GM12891 (cell line): ENCODE results near the gene PCSK1.
"Not testable (repeated sequence)": the region's sequence is repeated elsewhere in the genome, so short reads cannot be mapped to it uniquely, and the experiment has no call there.

Experiments used
- DNase-seq: peaks from one replicate; pipeline ENCODE4 v3.0.0; 2011; ENCODE audit warnings: low spot score; ENCODE audit not compliant: insufficient read length
- FAIRE-seq: peaks from 2 replicates; lab custom pipeline; 2011; peaks lifted over from hg19 to GRCh38; lab: Jason Lieb, UNC
- PAX5 ChIP-seq: IDR thresholded peaks from 2 replicates; pipeline ENCODE4 v1.6.1; 2011; ENCODE audit warnings: low read length, moderate library complexity, mild to moderate bottlenecking; ENCODE audit not compliant: insufficient read depth, severe bottlenecking
- POLR2A ChIP-seq: IDR thresholded peaks from 2 replicates; pipeline ENCODE4 v1.6.1; 2011; ENCODE audit warnings: low read depth, low read length, control low read depth
- POLR2AphosphoS5 ChIP-seq: IDR thresholded peaks from 2 replicates; pipeline ENCODE4 v1.6.1; 2011; ENCODE audit warnings: low read depth, low read length, control low read depth
- POU2F2 ChIP-seq: IDR thresholded peaks from 2 replicates; pipeline ENCODE4 v1.6.1; 2011; ENCODE audit warnings: low read depth, mild to moderate bottlenecking, control low read depth, low read length, moderate library complexity
- SPI1 ChIP-seq: IDR thresholded peaks from 2 replicates; pipeline ENCODE4 v1.6.1; 2011; ENCODE audit warnings: low read depth, low read length, control low read depth
- TAF1 ChIP-seq: IDR thresholded peaks from 2 replicates; pipeline ENCODE4 v1.6.1; 2011; ENCODE audit warnings: low read depth, low read length, control low read depth

The PCSK1 gene

GRCh38 chr5:96404191-96404867, 28.7 kb downstream of the PCSK1 start:
- FAIRE-seq: no peak
- DNase-seq: no peak

GRCh38 chr5:96402500-96402899, 30.5 kb downstream of the PCSK1 start:
- DNase-seq (no peak), FAIRE-seq (no peak)
- TF ChIP-seq POLR2A (no peak), SPI1 (no peak), POLR2AphosphoS5 (no peak), TAF1 (no peak), PAX5 (no peak), POU2F2 (no peak)

More at GRCh38 chr5:96404191-96404867, 28.7 kb downstream of the PCSK1 start:
- TF ChIP-seq POLR2AphosphoS5 (no peak), POU2F2 (no peak), PAX5 (no peak), TAF1 (no peak), SPI1 (no peak), POLR2A (no peak)

GRCh38 chr5:96396878-96397277, 36.2 kb downstream of the PCSK1 start:
- DNase-seq (no peak), FAIRE-seq (no peak)
- TF ChIP-seq TAF1 (no peak), POLR2A (no peak), POU2F2 (no peak), POLR2AphosphoS5 (no peak), SPI1 (no peak), PAX5 (no peak)

GRCh38 chr5:96395295-96395694, 37.8 kb downstream of the PCSK1 start:
- FAIRE-seq, DNase-seq: not testable (repeated sequence)

GRCh38 chr5:96391921-96392320, 41.1 kb downstream of the PCSK1 start:
- DNase-seq (no peak), FAIRE-seq (no peak)
- TF ChIP-seq POLR2A (no peak), SPI1 (no peak), POLR2AphosphoS5 (no peak), PAX5 (no peak), TAF1 (no peak), POU2F2 (no peak)

GRCh38 chr5:96388176-96388575, 44.9 kb downstream of the PCSK1 start:
- TF ChIP-seq POLR2AphosphoS5 (no peak), PAX5 (no peak), TAF1 (no peak), SPI1 (no peak), POLR2A (no peak), POU2F2 (no peak)
- no peak for DNase-seq
- FAIRE-seq: no peak

GRCh38 chr5:96387616-96388015, 45.4 kb downstream of the PCSK1 start:
- TF ChIP-seq POLR2AphosphoS5 (no peak), POU2F2 (no peak)
- FAIRE-seq: no peak

GRCh38 chr5:96385538-96385937, 47.5 kb downstream of the PCSK1 start:
- TF ChIP-seq TAF1 (no peak), POLR2AphosphoS5 (no peak), POU2F2 (no peak), POLR2A (no peak), SPI1 (no peak), PAX5 (no peak)
- no peak for DNase-seq
- FAIRE-seq: no peak

More at GRCh38 chr5:96387616-96388015, 45.4 kb downstream of the PCSK1 start:
- no peak for DNase-seq

- no peak for FAIRE-seq
- DNase-seq: no peak
- TF ChIP-seq POLR2AphosphoS5 (no peak), POU2F2 (no peak)
These were observed 48.7 kb downstream of the PCSK1 start for GRCh38 chr5:96384353-96384752.

- no peak for DNase-seq
- no peak for TF ChIP-seq POU2F2
- FAIRE-seq: peak; percentile 63
These were observed 51.5 kb downstream of the PCSK1 start for GRCh38 chr5:96381526-96381925.

- no peak for FAIRE-seq
These were observed 53.2 kb downstream of the PCSK1 start for GRCh38 chr5:96379896-96380295.

More at GRCh38 chr5:96379896-96380295, 53.2 kb downstream of the PCSK1 start:
- TF ChIP-seq POLR2AphosphoS5: no peak
- TF ChIP-seq PAX5: no peak
- no peak for TF ChIP-seq SPI1
- no peak for TF ChIP-seq POU2F2
- no peak for DNase-seq
